Naive thymus-derived CD8-positive, alpha-beta T cell (primary cell): ENCODE results near the gene TDRD3. TPM values are rescaled to one million over a fixed set of nuclear protein-coding genes. Genes with fewer than 3 reads are reported as not detected.
"Not testable (repeated sequence)": the region's sequence is repeated elsewhere in the genome, so short reads cannot be mapped to it uniquely, and the experiment has no call there.

ENCODE experiments used
- ATAC-seq, 2 donors: fragments of 150-1000 bp; cut with Tn5 transposase in 1 of 2; sonication (Bioruptor Pico), chemical (Tn5 transposase) in 1 of 2; 1 replicate in 1 of 2; 2 replicates in 1 of 2; pipeline ENCODE4 v1.10.0; 2021; ENCODE audit warnings: mild to moderate bottlenecking in 2 of 2, moderate library complexity in 2 of 2
- POLR2A ChIA-PET: fragments of 350-600 bp; sonication (Branson Sonifier 250); formaldehyde crosslinking; loops from one replicate; lab custom pipeline; 2021; ENCODE audit warnings: antibody characterized with exemption; lab: Charles Lee
- DNase-seq, 10 donors: peaks; one replicate each; pipeline versions ENCODE4 v3.0.0 to v3.0.0-alpha.2; 2020 to 2022
- H3K27ac Mint-ChIP-seq, 10 donors: one replicate each; pipeline ENCODE4 v1.8.0; 2020 to 2022; ENCODE audit warnings: mild to moderate bottlenecking in 10 of 10, mixed read lengths in 10 of 10, moderate library complexity in 4 of 10, inconsistent platforms in 1 of 10
- H3K27me3 Mint-ChIP-seq, 5 donors: one replicate each; pipeline ENCODE4 v1.8.0; 2021 to 2022; ENCODE audit warnings: mixed read lengths in 5 of 5
- H3K36me3 Mint-ChIP-seq, 3 donors: one replicate each; pipeline ENCODE4 v1.8.0; 2020 to 2022; ENCODE audit warnings: mixed read lengths in 3 of 3, mild to moderate bottlenecking in 2 of 3, inconsistent platforms in 1 of 3
- H3K4me1 Mint-ChIP-seq, 4 donors: one replicate each; pipeline ENCODE4 v1.8.0; 2021 to 2022; ENCODE audit warnings: mixed read lengths in 4 of 4
- H3K4me3 Mint-ChIP-seq, 10 donors: one replicate each; pipeline ENCODE4 v1.8.0; 2020 to 2022; ENCODE audit warnings: mild to moderate bottlenecking in 10 of 10, mixed read lengths in 10 of 10, moderate library complexity in 6 of 10, inconsistent platforms in 1 of 10
- H3K9me3 Mint-ChIP-seq, 9 donors: one replicate each; pipeline ENCODE4 v1.8.0; 2020 to 2022; ENCODE audit warnings: mixed read lengths in 9 of 9, mild to moderate bottlenecking in 3 of 9, inconsistent platforms in 1 of 9, moderate library complexity in 1 of 9
- polyA plus RNA-seq, 3 donors: library from polyadenylated mRNA; unstranded; fragments of 300-500 nt; fragmentation: Illumina TruSeq; gene quantifications; one replicate each; pipeline ENCODE4 v1.2.3, GENCODE V29; 2021
- total RNA-seq, 8 experiments: library from RNA in 2 of 8; stranded (reverse) in 2 of 8; gene quantifications; one replicate each; pipeline ENCODE4 v1.2.3 and lab custom pipeline; 2021 to 2026

TDRD3 gene
- total and polyA plus RNA-seq, 5 experiments from 2014 or later: 6.8 to 38.2 (median 9.1) TPM

DNA sequence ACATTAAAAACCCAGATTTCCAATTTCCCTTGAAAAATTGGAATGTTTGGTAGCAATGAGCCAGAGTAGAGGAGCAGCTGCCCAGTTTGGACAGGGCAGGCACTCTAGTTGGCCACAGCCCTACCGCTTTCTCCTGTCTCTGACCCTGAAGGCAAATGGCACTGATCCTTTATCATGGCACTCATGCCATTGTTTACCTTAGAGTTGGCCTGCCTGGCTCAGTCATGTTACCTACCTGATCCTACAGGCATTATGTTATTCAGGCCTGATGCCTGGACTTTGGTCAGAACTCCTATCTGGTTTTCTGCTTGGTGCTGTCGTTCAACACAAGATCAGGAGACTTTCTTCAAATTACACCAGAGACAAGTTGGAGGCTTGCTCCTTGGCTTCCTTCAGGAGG is 24.9 kb upstream of the TDRD3 start:
- POLR2A ChIA-PET: no interaction called here
- no peak for ATAC-seq

DNA sequence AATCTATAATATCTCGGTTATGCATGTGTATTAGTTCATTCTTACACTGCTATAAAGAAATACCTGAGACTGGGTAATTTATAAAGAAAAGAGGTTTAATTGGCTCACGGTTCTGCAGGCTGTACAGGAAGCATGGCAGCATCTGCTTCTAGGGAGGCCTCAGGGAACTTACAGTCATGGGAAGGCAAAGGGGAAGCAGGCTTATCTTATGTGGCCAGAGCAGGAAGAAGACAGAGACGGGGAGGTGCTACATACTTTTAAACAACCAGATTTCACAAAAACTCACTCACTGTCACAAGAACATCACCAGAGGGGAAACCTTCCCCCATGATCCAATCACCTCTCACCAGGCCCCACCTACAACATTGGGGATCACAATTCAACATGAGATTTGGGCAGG is 17.7 kb upstream of the TDRD3 start:
- H3K27ac Mint-ChIP-seq: peak overlapping the region in 3 of 10 donors; percentile 27 to 60 (median 44)
- H3K4me1 Mint-ChIP-seq, H3K9me3 Mint-ChIP-seq, H3K4me3 Mint-ChIP-seq, DNase-seq, ATAC-seq, H3K36me3 Mint-ChIP-seq, POLR2A ChIA-PET: not testable (repeated sequence)
- peaks cover 1 to 16% (median 6%) of the 10 kb centered on the region in 5 donors for H3K27me3 Mint-ChIP-seq

More for the DNA sequence above, 24.9 kb upstream of the TDRD3 start:
- H3K9me3 Mint-ChIP-seq: peaks cover 0 to 2% (median 0%) of the 10 kb centered on the region in 9 donors
- no peak overlapping the region for H3K4me3 Mint-ChIP-seq
- H3K4me1 Mint-ChIP-seq: no peaks in the 10 kb centered on the region
- H3K27me3 Mint-ChIP-seq: peaks cover 0 to 8% (median 0%) of the 10 kb centered on the region in 5 donors
- H3K27ac Mint-ChIP-seq: no peak overlapping the region
- DNase-seq: no peak
- H3K36me3 Mint-ChIP-seq: no peaks in the 10 kb centered on the region

DNA sequence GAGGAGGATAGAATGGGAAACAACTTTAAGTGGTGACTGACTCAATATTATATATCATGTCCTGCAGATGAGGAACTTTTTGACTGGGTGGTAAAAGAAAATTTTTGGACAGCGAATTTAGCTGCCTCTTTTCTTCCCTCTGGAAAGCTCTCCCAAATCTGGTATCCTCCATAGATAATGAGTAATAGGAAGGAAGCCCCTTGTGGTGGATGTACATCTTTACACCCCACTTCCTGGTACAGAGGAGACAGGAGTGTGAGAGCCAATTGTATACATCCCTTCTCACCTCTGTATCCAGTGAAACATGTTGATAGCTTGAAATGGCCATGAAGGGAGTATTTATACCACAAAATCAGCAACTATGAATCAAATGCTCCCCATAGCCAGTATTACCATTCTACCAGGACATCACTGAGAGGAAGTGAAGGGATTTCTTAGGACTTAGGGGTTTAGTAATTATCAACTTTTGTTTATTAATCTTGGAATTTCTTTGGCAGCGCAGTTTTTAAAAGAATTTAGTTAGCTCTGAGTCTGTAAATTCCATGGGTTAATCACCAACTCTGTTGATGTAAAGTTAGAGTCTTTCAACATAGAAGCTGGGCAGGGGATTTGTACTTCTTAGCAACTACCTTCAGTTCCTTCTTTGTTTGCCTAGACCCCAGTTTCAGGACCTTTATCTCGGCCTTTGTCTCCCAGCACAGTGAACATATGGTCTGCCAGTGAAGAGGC is 17.0 kb upstream of the TDRD3 start:
- H3K4me3 Mint-ChIP-seq: no peak overlapping the region
- H3K4me1 Mint-ChIP-seq: peaks cover 0 to 5% (median 0%) of the 10 kb centered on the region in 4 donors
- peaks cover 0 to 3% (median 0%) of the 10 kb centered on the region in 9 donors for H3K9me3 Mint-ChIP-seq
- H3K27ac Mint-ChIP-seq: no peak overlapping the region
- ATAC-seq: no peak
- POLR2A ChIA-PET: no interaction called here
- H3K36me3 Mint-ChIP-seq: no peaks in the 10 kb centered on the region
- DNase-seq: no peak
- H3K27me3 Mint-ChIP-seq: peaks cover 1 to 13% (median 7%) of the 10 kb centered on the region in 5 donors

- H3K27ac Mint-ChIP-seq: no peak overlapping the region
- DNase-seq (no peak), ATAC-seq (no peak)
- peaks cover 11 to 17% (median 12%) of the 10 kb centered on the region in 5 donors for H3K27me3 Mint-ChIP-seq
- no peaks in the 10 kb centered on the region for H3K4me1 Mint-ChIP-seq
- POLR2A ChIA-PET: no interaction called here
- no peaks in the 10 kb centered on the region for H3K36me3 Mint-ChIP-seq
- H3K9me3 Mint-ChIP-seq: no peaks in the 10 kb centered on the region
- no peak overlapping the region for H3K4me3 Mint-ChIP-seq
These were observed 12.1 kb upstream of the TDRD3 start for GRCh38 chr13:60384911-60385310.

DNA sequence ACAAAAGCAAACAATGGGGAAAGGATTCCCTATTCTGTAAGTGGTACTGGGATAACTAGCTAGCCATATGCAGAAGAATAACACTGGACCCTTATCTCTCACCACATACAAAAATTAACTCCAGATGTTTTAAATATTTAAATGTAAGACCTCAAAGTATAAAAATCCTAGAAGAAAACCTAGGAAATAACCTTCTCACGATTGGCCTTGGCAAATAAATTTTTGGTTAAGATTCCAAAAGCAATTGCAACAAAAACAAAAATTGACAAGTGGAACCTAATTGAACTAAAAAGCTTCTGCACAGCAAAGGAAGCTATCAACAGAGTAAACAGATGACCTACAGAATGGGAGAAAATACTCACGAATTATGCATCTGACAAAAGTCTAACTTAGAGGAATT is 10.8 kb upstream of the TDRD3 start:
- ATAC-seq: no peak
- no peak for DNase-seq
- no peaks in the 10 kb centered on the region for H3K36me3 Mint-ChIP-seq
- peaks cover 11 to 16% (median 12%) of the 10 kb centered on the region in 5 donors for H3K27me3 Mint-ChIP-seq
- no peaks in the 10 kb centered on the region for H3K4me1 Mint-ChIP-seq
- H3K9me3 Mint-ChIP-seq: no peaks in the 10 kb centered on the region
- no peak overlapping the region for H3K27ac Mint-ChIP-seq
- POLR2A ChIA-PET: no interaction called here
- no peak overlapping the region for H3K4me3 Mint-ChIP-seq

- POLR2A ChIA-PET: no interaction called here
- no peak overlapping the region for H3K27ac Mint-ChIP-seq
- DNase-seq (no peak), ATAC-seq (no peak)
- no peak overlapping the region for H3K4me3 Mint-ChIP-seq
- peaks cover 5 to 8% (median 6%) of the 10 kb centered on the region in 4 donors for H3K4me1 Mint-ChIP-seq
- H3K27me3 Mint-ChIP-seq: no peaks in the 10 kb centered on the region
- no peaks in the 10 kb centered on the region for H3K36me3 Mint-ChIP-seq
- H3K9me3 Mint-ChIP-seq: no peaks in the 10 kb centered on the region
These were observed 4.9 kb upstream of the TDRD3 start for GRCh38 chr13:60392131-60392530.

DNA sequence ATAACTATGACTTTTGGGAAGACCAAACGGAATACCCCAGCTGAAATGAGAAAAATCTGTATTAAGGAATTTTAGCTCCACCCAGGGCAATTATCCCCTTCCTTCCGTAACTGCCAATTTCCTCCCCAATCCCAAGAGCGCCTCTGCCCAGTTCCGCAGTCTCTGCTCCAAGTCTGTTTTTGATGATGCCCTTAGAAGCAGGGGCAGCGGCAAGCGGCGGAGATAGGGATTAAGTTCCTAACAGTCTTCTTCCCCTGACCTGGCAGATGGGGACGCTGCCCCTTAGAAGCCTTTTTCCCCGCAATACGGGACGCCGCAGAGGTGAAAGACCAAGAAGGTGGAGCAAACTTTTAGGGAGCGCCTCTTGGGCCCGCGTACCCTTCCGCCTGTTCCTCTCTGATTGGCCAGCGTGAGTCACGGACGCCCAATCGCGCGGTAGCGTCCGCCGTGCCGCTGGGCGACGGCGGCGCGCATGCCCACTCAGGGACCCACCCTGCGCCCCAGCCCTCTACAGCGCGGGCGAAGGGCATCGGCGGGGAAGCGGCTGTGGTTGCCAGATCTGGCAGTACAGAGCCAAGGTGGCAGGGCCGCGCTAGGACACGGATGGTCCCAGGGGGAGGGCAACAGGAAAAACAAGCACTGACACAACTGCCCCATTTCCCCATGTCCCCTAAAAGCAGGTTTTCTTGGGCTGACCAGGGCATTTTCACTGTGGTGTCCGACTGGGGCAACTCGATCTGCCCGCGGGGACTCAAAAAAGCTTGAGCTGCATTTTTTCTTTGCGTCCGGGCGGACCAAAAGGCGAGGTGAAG is 843 bp upstream of the TDRD3 start:
- no peaks in the 10 kb centered on the region for H3K27me3 Mint-ChIP-seq
- peaks cover 21 to 35% (median 32%) of the 10 kb centered on the region in 4 donors for H3K4me1 Mint-ChIP-seq
- H3K9me3 Mint-ChIP-seq: no peaks in the 10 kb centered on the region
- POLR2A ChIA-PET: interaction anchor here (0.8 to 2.2 kb wide), 6 partner anchors 11 to 864 kb away, joined by 3 to 11 read pairs (median 4); no protein-coding TSS in a partner anchor
- no peaks in the 10 kb centered on the region for H3K36me3 Mint-ChIP-seq
- H3K27ac Mint-ChIP-seq: peak overlapping the region; percentile 91 to 98 (median 97)
- peak; percentile 78 to 82 for ATAC-seq
- H3K4me3 Mint-ChIP-seq: peak overlapping the region; percentile 90 to 98 (median 94)
- peak; percentile 78 to 90 (median 84) for DNase-seq

DNA sequence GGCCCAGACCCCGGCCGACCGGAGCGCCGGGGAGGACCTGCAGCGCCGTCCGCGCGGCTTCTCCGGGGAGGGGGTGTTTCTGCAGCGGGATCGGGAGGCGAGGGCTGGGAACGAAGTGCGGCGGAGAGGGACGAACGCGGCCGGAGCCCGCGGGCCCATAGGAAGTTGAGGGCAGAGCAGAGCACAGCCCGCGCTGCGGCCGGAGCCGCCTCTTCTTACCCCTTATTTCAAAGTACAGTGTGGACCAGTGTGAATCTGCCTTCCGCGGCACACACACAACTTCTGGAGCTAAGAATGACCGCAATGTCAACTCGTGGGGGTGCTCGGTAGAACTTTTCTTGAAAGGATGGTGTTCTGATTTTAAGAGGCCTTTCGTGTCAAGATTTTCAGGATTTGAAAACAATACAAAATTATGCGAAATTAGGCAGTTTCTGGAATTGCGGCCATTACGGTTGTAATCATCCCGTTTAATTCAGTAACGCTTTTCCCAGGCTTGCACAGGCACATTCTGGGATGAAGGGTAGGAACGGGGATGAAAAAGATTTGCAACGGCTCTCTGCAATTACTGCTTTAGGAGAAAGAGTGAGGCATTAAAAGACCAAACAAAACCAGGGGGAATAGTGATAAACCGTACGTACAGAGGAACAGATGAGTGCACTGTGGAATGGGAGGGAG is 821 bp downstream of the TDRD3 start:
- POLR2A ChIA-PET: interaction anchor here (2.2 kb wide), 1 partner anchor 14 kb away, joined by 11 read pairs; no protein-coding TSS in a partner anchor
- Mint-ChIP-seq H3K4me3 (peak overlapping the region; percentile 90 to 97 (median 94)), H3K27ac (peak overlapping the region; percentile 93 to 98 (median 97)), H3K27me3 (no peaks in the 10 kb centered on the region), H3K36me3 (no peaks in the 10 kb centered on the region), H3K9me3 (no peaks in the 10 kb centered on the region), H3K4me1 (peaks cover 22 to 43% (median 39%) of the 10 kb centered on the region in 4 donors)
- DNase-seq (peak in 7 of 10 donors; percentile 16 to 64 (median 47)), ATAC-seq (peak; percentile 2 to 10)

DNA sequence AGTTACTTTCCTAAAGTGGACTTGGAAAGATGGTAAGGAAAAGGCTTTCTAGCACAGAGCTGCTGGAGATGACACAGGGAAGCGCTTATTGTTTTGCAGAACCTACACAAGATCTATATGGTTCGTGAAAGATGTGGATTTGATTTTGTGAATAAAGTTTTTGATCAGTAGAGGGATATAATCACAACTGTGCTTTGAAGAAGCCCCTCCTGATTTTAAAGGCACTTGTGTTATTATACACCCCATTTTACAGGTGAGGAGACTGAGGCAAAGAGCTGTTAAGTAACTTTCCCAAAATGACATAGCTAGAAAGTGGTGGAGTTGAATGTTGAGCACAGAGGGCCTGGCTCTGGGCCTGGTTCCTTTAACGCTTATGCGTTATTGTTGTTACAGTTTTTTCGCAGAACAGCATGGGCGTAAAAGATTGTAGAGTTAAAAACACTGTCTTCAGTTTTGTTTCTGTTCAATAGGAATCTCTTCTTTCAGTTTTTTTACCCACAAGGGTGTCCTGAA is 1.4 kb downstream of the TDRD3 start:
- POLR2A ChIA-PET: interaction anchor here (2.2 kb wide), 1 partner anchor 13 kb away, joined by 11 read pairs; no protein-coding TSS in a partner anchor
- Mint-ChIP-seq H3K9me3 (no peaks in the 10 kb centered on the region), H3K36me3 (no peaks in the 10 kb centered on the region), H3K27me3 (no peaks in the 10 kb centered on the region), H3K27ac (peak overlapping the region; percentile 93 to 98 (median 97)), H3K4me3 (peak overlapping the region; percentile 90 to 97 (median 94)), H3K4me1 (peaks cover 24 to 47% (median 43%) of the 10 kb centered on the region in 4 donors)
- peak in 2 of 10 donors; percentile 12 to 22 for DNase-seq
- no peak for ATAC-seq

DNA sequence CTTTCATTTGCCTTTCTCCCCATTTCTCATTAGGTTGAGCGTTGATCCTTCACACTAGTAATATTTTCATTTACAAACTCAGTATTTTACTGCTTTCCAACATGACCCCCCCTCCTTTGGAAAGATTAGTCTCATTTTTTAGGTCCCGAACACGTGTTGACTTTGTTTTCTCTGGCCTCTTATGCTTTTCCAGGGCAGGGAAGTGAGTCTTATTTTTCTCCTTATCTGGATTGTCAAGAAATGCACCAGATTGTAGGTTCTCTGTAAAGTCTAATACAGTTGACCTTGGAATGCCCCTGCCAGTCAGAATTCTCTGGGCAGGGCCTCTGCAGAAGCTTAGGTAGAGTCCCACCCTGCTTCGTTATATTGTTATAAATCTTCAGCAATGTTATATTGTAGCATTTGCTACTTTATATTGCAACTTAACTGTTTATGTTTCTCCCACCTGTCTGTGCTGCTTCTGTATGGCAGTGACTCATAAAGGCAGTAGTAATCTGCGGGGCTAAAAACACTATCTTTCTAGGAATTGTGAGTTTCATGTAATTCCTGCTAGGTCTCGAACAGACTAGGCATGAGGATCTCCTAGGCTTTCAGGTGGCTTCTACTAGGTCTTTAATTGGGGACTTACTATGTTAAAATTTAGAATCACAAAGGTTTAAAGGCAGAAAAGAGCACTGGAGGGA is 2.0 kb downstream of the TDRD3 start:
- ATAC-seq (no peak), DNase-seq (no peak)
- peak overlapping the region; percentile 43 to 97 (median 94) for H3K4me3 Mint-ChIP-seq
- peak overlapping the region; percentile 20 to 98 (median 93) for H3K27ac Mint-ChIP-seq
- no peaks in the 10 kb centered on the region for H3K27me3 Mint-ChIP-seq
- no peaks in the 10 kb centered on the region for H3K9me3 Mint-ChIP-seq
- peaks cover 25 to 48% (median 44%) of the 10 kb centered on the region in 4 donors for H3K4me1 Mint-ChIP-seq
- POLR2A ChIA-PET: no interaction called here
- H3K36me3 Mint-ChIP-seq: no peaks in the 10 kb centered on the region

- Mint-ChIP-seq H3K4me3 (no peak overlapping the region), H3K9me3 (peaks cover 0 to 2% (median 0%) of the 10 kb centered on the region in 9 donors), H3K27me3 (no peaks in the 10 kb centered on the region), H3K27ac (no peak overlapping the region), H3K4me1 (peaks cover 32 to 57% (median 51%) of the 10 kb centered on the region in 4 donors), H3K36me3 (peaks cover 0 to 3% (median 0%) of the 10 kb centered on the region in 3 donors)
- ATAC-seq: no peak
- POLR2A ChIA-PET: no interaction called here
- no peak for DNase-seq
These were observed 5.0 kb downstream of the TDRD3 start for GRCh38 chr13:60402022-60402421.
